OCI-LY7 (cell line): ENCODE measurements around the gene OR6F1.

Source experiments
- EZH2phosphoT487 ChIP-seq: fragments of 200-600 bp; sonication (generic); IDR thresholded peaks from 2 replicates; pipeline ENCODE4 v1.6.1; 2018; ENCODE audit warnings: low read depth, borderline replicate concordance, mild to moderate bottlenecking, mixed run types, antibody characterized with exemption, low read length, moderate library complexity, mixed read lengths
- TF ChIP-seq, protein P1 (sequence below): fragments of 200-600 bp; sonication (generic); conservative IDR thresholded peaks from 2 replicates; pipeline ENCODE4 v1.5.1; 2014; ENCODE audit warnings: mild to moderate bottlenecking, antibody characterized with exemption, low read length, moderate library complexity, mixed read lengths

DNA sequence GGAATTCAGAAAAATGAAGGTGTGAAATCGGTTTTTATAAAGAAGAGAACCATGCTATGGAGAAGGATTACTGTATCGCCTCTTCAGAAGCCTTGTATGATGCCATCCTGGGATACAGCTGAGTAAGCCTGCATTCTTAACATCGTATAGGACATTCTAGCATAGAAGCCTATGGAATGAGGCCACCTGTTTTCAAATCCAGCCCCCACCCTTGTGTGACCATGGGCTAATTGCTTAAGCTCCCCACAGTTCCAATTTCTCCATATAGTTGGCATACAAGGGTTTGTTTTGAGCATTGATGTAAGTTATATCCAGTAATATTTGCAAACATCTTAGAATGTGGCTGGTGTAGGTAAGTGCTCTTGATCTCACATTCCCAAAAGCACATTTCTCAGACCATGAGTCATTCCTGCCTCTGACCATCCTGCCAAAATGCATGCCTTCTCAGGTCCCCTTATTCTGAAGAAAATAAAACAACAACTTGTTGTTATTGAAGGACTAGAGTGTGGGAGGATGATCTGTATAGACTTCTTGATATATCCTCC, 30.0 kb upstream of the OR6F1 start:
- TF ChIP-seq, protein P1, sequence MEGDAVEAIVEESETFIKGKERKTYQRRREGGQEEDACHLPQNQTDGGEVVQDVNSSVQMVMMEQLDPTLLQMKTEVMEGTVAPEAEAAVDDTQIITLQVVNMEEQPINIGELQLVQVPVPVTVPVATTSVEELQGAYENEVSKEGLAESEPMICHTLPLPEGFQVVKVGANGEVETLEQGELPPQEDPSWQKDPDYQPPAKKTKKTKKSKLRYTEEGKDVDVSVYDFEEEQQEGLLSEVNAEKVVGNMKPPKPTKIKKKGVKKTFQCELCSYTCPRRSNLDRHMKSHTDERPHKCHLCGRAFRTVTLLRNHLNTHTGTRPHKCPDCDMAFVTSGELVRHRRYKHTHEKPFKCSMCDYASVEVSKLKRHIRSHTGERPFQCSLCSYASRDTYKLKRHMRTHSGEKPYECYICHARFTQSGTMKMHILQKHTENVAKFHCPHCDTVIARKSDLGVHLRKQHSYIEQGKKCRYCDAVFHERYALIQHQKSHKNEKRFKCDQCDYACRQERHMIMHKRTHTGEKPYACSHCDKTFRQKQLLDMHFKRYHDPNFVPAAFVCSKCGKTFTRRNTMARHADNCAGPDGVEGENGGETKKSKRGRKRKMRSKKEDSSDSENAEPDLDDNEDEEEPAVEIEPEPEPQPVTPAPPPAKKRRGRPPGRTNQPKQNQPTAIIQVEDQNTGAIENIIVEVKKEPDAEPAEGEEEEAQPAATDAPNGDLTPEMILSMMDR = no peak
- TF ChIP-seq EZH2phosphoT487 = no peak
